Tibial nerve (tissue), 4 donors: Measurements from ENCODE around the gene ARID1B. TPM values are rescaled to one million over a fixed set of nuclear protein-coding genes. Genes with fewer than 3 reads are reported as not detected.

Experiments
- DNase-seq, 2 donors: peaks; one replicate each; pipeline ENCODE4 v3.0.0-alpha.2; 2019; ENCODE audit warnings: low spot score in 2 of 2
- H3K27ac ChIP-seq, 4 donors: fragments of 200-600 bp; sonication (generic) in 3 of 4; one replicate each; pipeline ENCODE4 v1.5.1; 2017 to 2019; ENCODE audit warnings: mild to moderate bottlenecking in 1 of 4
- H3K27me3 ChIP-seq, 2 donors: fragments of 200-600 bp; sonication (generic) in 1 of 2; one replicate each; pipeline versions ENCODE4 v1.5.1 to v1.6.0; 2017 to 2019
- H3K36me3 ChIP-seq, 3 donors: fragments of 200-600 bp; sonication (generic); one replicate each; pipeline ENCODE4 v1.5.1; 2018 to 2019
- H3K4me1 ChIP-seq, 4 donors: fragments of 200-600 bp; sonication (generic) in 3 of 4; one replicate each; pipeline ENCODE4 v1.5.1; 2017 to 2019
- H3K4me3 ChIP-seq, 4 donors: fragments of 200-600 bp; sonication (generic) in 3 of 4; one replicate each; pipeline ENCODE4 v1.5.1; 2017 to 2019; ENCODE audit warnings: mild to moderate bottlenecking in 1 of 4, moderate library complexity in 1 of 4
- H3K9me3 ChIP-seq, 4 donors: fragments of 200-600 bp; sonication (generic) in 3 of 4; one replicate each; pipeline ENCODE4 v1.5.1; 2017 to 2019
- CTCF ChIP-seq, 5 experiments: fragments of 200-600 bp in 3 of 5; fragments of 450-650 bp in 2 of 5; sonication (generic) in 3 of 5; IDR thresholded peaks; one replicate each; pipeline ENCODE4 v1.5.1; 2016 to 2019; ENCODE audit warnings: antibody characterized with exemption in 5 of 5, mild to moderate bottlenecking in 3 of 5, moderate library complexity in 2 of 5
- EP300 ChIP-seq, 2 donors: sonication (generic); formaldehyde crosslinking; IDR thresholded peaks; one replicate each; pipeline ENCODE4 v1.6.1; 2017; ENCODE audit warnings: antibody characterized with exemption in 2 of 2, mild to moderate bottlenecking in 1 of 2
- POLR2A ChIP-seq, 2 donors: fragments of 450-650 bp; IDR thresholded peaks; one replicate each; pipeline ENCODE4 v1.6.1; 2017; ENCODE audit warnings: antibody characterized with exemption in 2 of 2, mild to moderate bottlenecking in 2 of 2, moderate library complexity in 2 of 2
- WGBS, 2 donors: methylation state at CpG; one replicate each; pipeline ENCODE4 v1.1.5; 2018; 5-methylcytosine and 5-hydroxymethylcytosine counted together
- total RNA-seq, 4 donors: library from RNA; depleted of rRNA; stranded (reverse); fragments of >200 nt; gene quantifications; one replicate each; pipeline ENCODE4 v1.1.0, GENCODE V29; 2016

ARID1B gene
- total RNA-seq, 4 donors from 2014 or later = 91.5 to 123 (median 110) TPM

- Histone ChIP-seq H3K36me3 (peaks cover 0 to 37% (median 0%) of the 10 kb centered on the region in 3 donors), H3K4me1 (peaks cover 0 to 9% (median under 1%) of the 10 kb centered on the region in 4 donors), H3K27me3 (no peaks in the 10 kb centered on the region), H3K4me3 (no peak overlapping the region), H3K27ac (no peak overlapping the region), H3K9me3 (no peaks in the 10 kb centered on the region)
- TF ChIP-seq CTCF (IDR thresholded peaks at IDR 0.05) = no peak
- TF ChIP-seq EP300 (IDR thresholded peaks at IDR 0.05) = no peak
- no peak for TF ChIP-seq POLR2A (IDR thresholded peaks at IDR 0.05)
- WGBS, 2 donors = 88 to 98% methylated on average over 4 of the region's 4 CpGs
- DNase-seq = no peak
These were observed 336.2 kb downstream of the ARID1B start for GRCh38 chr6:157113389-157113788.

DNA sequence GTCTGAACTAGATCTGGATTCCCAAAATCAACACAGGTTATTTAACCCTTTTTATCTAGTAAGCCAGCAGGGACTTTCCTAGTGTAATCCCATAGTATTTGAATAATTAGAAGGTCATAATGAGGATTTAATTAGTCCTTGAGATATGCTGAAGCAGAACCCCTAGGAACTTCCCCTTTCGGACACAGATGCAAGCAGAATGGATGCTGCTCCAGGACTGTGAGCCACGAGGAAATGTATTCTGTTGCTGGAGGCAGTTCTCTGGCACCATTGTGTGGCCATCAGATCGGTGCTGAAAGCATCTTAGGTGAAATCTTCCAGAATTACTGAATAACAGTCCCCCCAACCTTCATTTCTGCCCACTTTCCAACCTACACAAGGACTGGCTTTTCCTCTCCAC lies 339.2 kb downstream of the ARID1B start:
- DNase-seq = no peak
- peaks cover 0 to 26% (median 0%) of the 10 kb centered on the region in 3 donors for H3K36me3 ChIP-seq
- no peaks in the 10 kb centered on the region for H3K27me3 ChIP-seq
- TF ChIP-seq POLR2A (IDR thresholded peaks at IDR 0.05) (no peak), CTCF (IDR thresholded peaks at IDR 0.05) (no peak), EP300 (IDR thresholded peaks at IDR 0.05) (no peak)
- no peak overlapping the region for H3K27ac ChIP-seq
- H3K4me1 ChIP-seq = peaks cover 0 to 10% (median 2%) of the 10 kb centered on the region in 4 donors
- H3K9me3 ChIP-seq = no peaks in the 10 kb centered on the region
- 56 to 66% methylated on average over 3 of the region's 3 CpGs for WGBS, 2 donors
- H3K4me3 ChIP-seq = no peak overlapping the region

GRCh38 chr6:157117431-157118095 lies 340.4 kb downstream of the ARID1B start:
- Histone ChIP-seq H3K27ac (no peak overlapping the region), H3K27me3 (no peaks in the 10 kb centered on the region), H3K4me1 (peaks cover 0 to 10% (median 2%) of the 10 kb centered on the region in 4 donors), H3K9me3 (no peaks in the 10 kb centered on the region), H3K36me3 (peaks cover 0 to 17% (median 0%) of the 10 kb centered on the region in 3 donors), H3K4me3 (no peak overlapping the region)
- 76 to 79% methylated on average over 6 of the region's 6 CpGs for WGBS, 2 donors
- DNase-seq = no peak
- no peak for TF ChIP-seq EP300 (IDR thresholded peaks at IDR 0.05)
- TF ChIP-seq POLR2A (IDR thresholded peaks at IDR 0.05) = no peak
- no peak for TF ChIP-seq CTCF (IDR thresholded peaks at IDR 0.05)

DNA sequence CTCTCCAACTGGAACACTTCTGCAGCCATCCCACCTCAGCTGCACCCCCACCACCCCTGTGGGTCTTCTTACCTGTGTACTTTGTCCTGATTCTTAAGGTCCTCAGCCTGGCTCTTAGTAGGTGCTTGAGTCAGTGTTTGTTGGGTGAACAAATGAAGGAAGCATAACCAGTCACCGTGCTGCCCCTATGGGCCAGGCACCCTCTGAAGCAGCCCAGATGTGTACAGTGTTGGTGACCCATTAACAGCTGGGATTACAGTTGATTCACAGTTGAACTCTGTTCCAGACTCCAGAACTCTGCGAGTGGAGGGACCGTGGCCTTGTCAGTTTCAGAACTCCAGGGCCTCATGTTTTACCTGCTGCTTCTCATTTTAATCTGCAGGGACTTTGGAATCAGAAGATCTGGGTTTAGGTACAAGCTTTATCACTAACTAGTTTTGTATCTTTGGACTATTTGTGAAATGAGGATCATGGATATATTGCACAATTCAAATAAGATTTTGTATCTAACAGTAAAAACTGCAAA lies 342.4 kb downstream of the ARID1B start:
- WGBS, 2 donors = 93 to 100% methylated on average over 3 of the region's 3 CpGs
- no peak for DNase-seq
- Histone ChIP-seq H3K27me3 (no peaks in the 10 kb centered on the region), H3K9me3 (no peaks in the 10 kb centered on the region), H3K4me3 (no peak overlapping the region), H3K4me1 (peaks cover 0 to 10% (median 2%) of the 10 kb centered on the region in 4 donors), H3K27ac (no peak overlapping the region), H3K36me3 (peaks cover 0 to 4% (median 0%) of the 10 kb centered on the region in 3 donors)
- TF ChIP-seq CTCF (IDR thresholded peaks at IDR 0.05) (no peak), POLR2A (IDR thresholded peaks at IDR 0.05) (no peak), EP300 (IDR thresholded peaks at IDR 0.05) (no peak)

- Histone ChIP-seq H3K27ac (no peak overlapping the region), H3K9me3 (no peaks in the 10 kb centered on the region), H3K4me3 (no peak overlapping the region), H3K36me3 (no peaks in the 10 kb centered on the region), H3K27me3 (no peaks in the 10 kb centered on the region), H3K4me1 (peaks cover 0 to 10% (median 2%) of the 10 kb centered on the region in 4 donors)
- 83 to 85% methylated on average over 10 of the region's 10 CpGs for WGBS, 2 donors
- no peak for DNase-seq
- TF ChIP-seq EP300 (IDR thresholded peaks at IDR 0.05) (no peak), POLR2A (IDR thresholded peaks at IDR 0.05) (no peak), CTCF (IDR thresholded peaks at IDR 0.05) (no peak)
These were observed 343.5 kb downstream of the ARID1B start for GRCh38 chr6:157120534-157121232.
